Endometrial microvascular endothelial cells (primary cell): ENCODE measurements around the gene ALKBH3. TPM values are rescaled to one million over a fixed set of nuclear protein-coding genes. Genes with fewer than 3 reads are reported as not detected.

Experiments
- in situ Hi-C: cut with HindIII; loops from 2 replicates; pipeline ENCODE4 v1.10.0; 2017; ENCODE audit warnings: low sequenced_read_pairs, low pct_unique_long_range_greater_than_20kb; ENCODE audit errors: inconsistent ontology term
- total RNA-seq: library from RNA; depleted of rRNA; stranded (reverse); fragments of >200 nt; gene quantifications from one replicate; pipeline ENCODE4 v1.2.3, GENCODE V29; 2015; ENCODE audit errors: inconsistent ontology term

The ALKBH3 gene
- total RNA-seq, 1 donor from 2014 or later: 67.6 TPM

GRCh38 chr11:43951231-43951630, 70.6 kb downstream of the ALKBH3 start:
- in situ Hi-C loops: no loop called here

GRCh38 chr11:43952020-43952400, 71.4 kb downstream of the ALKBH3 start:
- in situ Hi-C loops: no loop called here

GRCh38 chr11:43952401-43953342, 72.0 kb downstream of the ALKBH3 start:
- in situ Hi-C loops: no loop called here

DNA sequence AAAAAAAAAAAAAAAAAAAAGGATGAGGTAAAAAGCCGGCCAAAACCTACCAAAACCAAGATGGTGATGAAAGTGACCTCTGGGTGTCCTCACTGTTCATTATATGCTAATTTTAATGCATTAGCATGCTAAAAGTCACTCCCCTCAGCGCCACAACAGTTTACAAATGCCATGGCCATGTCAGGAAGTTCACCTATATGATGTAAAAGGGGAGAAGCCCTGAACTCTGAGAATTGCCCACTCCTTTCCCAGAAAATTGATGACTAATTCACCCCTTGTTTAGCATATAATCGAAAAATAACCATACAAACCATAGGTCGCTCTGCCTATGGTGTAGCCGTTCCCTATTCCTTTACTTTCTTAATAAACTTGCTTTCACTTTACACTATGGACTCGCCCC, 72.9 kb downstream of the ALKBH3 start:
- in situ Hi-C loops: no loop called here

DNA sequence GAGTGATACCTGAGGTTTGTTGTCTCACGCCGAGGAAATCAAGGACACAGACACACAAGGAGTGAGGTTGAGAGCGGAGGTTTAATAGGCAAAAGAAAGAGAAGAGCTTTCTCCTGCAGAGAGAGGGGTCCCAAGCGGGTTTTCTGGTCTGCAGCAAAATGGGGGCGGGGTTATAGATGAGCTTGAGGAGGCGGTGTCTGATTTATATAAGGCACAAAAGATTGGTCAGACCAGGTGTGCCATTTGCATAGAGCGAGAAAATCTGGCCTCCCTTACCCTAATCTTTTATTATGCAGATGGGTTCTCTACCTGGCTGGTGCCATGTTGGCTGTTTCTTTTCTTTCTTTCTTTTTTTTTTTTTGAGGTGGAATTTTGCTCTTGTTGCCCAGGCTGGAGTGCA, 73.6 kb downstream of the ALKBH3 start:
- in situ Hi-C loops: no loop called here

- in situ Hi-C loops: no loop called here
These were observed 74.9 kb downstream of the ALKBH3 start for GRCh38 chr11:43955381-43956118.

DNA sequence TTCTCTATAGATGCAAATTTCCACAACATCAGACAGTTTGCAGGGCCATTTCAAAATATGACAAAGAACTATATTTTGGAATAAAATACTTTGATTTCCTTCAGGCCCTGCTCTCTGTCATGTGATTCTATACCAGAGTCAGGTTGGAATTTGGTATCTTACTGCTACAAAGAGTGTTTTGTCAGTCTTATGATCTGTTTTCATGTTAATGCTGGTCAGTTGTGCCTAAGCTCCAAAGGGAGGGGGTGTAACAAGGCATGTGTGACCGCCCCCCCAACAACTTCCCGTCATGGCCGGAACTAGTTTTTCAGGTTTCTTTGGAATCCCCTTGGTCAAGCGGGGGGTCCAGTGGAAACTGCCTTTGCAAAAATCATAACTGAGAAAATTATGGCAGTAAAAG, 76.9 kb downstream of the ALKBH3 start:
- in situ Hi-C loops: no loop called here

GRCh38 chr11:43959321-43959995, 78.8 kb downstream of the ALKBH3 start:
- in situ Hi-C loops: no loop called here

DNA sequence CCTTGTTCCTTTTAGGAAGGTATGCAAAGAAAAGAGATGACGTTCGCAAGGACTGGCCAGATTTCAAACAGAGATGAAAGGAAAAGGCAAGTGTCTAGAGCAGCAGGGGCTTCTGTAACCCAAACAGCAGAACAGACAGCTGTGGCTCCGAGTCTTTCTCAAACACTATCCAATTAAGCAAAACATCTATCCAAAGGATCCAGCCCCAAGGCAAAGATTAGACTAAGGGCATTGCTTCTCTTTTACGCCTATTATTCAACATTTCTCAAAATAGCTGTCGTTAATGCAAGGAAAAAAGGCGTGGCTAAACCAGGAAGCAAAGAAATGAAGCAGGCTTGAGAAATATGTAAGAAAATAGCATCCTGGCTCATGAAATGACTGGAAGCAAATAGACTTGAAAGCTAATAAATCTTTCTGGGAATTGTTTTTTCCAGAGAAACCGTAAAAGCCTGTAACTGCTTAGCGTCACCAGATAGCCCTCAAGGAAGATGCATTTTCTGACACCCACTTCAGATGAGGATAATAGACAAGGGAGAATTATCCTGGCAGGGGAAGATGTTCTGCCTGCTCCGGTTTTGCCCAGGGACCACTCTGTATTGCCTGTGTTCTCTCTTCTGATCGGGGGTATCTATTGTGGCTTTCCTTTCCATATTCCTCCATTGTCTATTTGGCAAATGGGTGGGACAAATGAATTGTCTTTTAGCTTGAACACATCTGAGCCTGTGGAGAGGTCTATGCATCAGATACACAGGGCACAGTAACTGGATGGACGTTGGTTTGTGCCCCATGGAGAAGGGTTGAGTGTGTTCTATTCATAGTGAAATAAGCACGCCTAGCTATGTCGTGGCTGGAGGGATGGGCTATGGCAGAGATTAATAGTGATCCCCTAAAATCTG, 82.0 kb downstream of the ALKBH3 start:
- in situ Hi-C loops: no loop called here

DNA sequence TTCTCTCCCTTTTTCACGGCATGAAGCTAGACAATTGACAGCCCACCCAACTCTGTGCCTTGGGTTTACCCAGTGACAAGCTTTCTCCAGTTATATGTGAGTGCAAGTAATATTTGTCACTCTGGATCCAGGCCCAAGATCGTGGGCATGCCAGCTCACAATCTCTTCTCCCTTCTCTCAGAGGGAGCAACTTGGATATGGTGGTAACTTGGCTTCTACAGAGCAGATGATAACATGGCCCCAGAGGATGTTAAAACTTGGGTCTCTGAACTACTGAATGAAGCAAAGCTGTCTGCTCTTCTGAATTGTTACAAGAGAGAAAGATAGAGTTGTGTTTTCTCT, 82.6 kb downstream of the ALKBH3 start:
- in situ Hi-C loops: no loop called here

DNA sequence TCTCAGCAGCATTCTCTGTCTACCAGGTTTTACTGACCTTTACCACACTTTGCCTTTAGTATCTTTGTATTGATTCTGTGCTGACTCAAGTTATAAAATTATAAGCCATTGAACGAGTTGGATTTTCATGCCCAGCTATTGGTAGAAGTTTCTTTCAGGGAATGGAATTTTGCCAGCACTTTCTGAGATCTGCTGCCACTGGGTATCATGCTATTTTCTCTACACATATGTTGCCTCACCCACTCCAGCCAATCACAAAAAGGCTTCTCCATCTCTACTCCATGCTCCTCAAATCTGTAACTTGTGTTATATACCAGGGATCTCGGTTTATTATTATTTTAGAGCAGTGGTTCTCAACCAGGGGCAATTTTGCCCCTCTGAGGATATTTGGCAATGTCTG, 87.0 kb downstream of the ALKBH3 start:
- in situ Hi-C loops: no loop called here

GRCh38 chr11:43968719-43969118, 88.1 kb downstream of the ALKBH3 start:
- in situ Hi-C loops: no loop called here

DNA sequence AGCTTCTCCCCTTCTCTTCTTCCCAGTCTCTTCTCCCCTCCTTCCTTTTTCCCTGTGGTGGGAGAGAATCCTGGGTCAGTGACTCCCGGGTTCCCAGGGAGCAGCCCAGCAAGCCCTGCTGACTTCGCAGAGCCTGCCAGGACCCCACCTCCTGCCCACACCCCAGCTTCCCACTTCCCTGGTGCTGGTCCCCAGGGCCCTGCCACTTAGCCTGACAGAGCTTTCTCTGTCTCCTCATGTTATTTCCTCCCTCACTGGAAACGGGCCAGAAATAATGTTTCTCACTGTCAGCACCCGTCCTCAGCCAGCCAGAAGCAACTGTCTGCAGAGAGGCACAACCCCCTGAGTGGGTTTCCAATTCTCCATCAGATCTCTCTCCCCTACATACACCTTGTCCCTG, 88.9 kb downstream of the ALKBH3 start:
- in situ Hi-C loops: no loop called here

Other genes with a start within 250 kb of the ALKBH3 start
- 80.3 TPM for gene HSD17B12, start 200.1 kb upstream of the ALKBH3 start, total RNA-seq
- gene C11orf96, start 61.8 kb downstream of the ALKBH3 start, total RNA-seq: 40.0 TPM
- not detected for gene ACCSL, start 167.2 kb downstream of the ALKBH3 start, total RNA-seq
- gene ACCS, start 185.4 kb downstream of the ALKBH3 start, total RNA-seq: 7.1 TPM
- 97.4 TPM for gene EXT2, start 214.8 kb downstream of the ALKBH3 start, total RNA-seq